ENCODE results near the gene MTHFD1L. TPM values are rescaled to one million over a fixed set of nuclear protein-coding genes. Genes with fewer than 3 reads are reported as not detected.

MTHFD1L gene
- total and polyA plus RNA-seq, 2 of the 8 experiments (the other 6 are each of a cell fraction or from before 2014, with no cell fraction given): 29.2 to 105 TPM

DNA sequence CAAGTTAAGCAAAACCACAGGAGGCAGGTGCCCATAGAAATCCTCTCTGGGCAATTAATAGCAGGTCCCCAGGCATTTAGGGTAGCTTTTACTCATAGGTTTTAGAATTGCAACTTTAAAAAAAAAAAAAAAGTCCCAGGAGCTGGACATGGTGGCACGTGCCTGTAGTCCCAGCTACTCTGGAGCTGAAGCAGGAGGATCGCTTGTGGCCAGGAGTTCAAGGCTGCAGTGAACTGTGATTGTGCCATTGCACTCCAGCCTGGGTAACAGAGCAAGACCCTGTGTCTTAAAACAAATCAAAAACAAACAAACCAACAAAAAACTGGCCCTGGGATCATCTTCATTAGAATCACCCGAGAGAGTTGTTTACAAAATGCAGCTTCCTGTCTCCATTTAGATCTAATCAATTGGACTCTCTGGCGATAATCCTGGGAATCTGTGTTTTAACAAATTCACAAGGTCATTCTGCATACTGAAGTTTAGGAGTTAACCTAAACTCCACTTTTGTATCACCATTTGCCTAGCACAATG, 242.5 kb downstream of the MTHFD1L start:
- no peaks in the 10 kb centered on the region for H3K27me3 ChIP-seq (replicated peaks in 1 of 4; ENCODE audit: control insufficient read depth in 3 of 4, extremely low read depth in 1 of 4, insufficient read depth in 3 of 4, low read length in 3 of 4)
- no peak overlapping the region for H2AFZ ChIP-seq (ENCODE audit: low read length)
- H3K9ac ChIP-seq (replicated peaks in 1 of 4; ENCODE audit: extremely low read depth in 1 of 4, low read depth in 3 of 4, low read length in 3 of 4): no peak overlapping the region
- H2BK15ac ChIP-seq (ENCODE audit: low read length): no peak overlapping the region
- no peaks in the 10 kb centered on the region; a peak in 1 of 8 replicates for H3K36me3 ChIP-seq (ENCODE audit: control insufficient read depth in 2 of 4, insufficient read depth in 4 of 4, low read length in 3 of 4)
- no peak overlapping the region for H4K8ac ChIP-seq (ENCODE audit: extremely low read depth, insufficient read depth, low read length)
- no peak overlapping the region for H4K5ac ChIP-seq (ENCODE audit: insufficient read length, low read depth, low read length)
- CTCF ChIA-PET (ENCODE audit: partially characterized antibody): interaction anchor here (0.6 to 3.6 kb wide), 2 partner anchors 217 to 249 kb away, joined by 4 to 12 read pairs; no protein-coding TSS in a partner anchor
- H3K4me3 ChIP-seq (ENCODE audit: extremely low read depth in 1 of 4, insufficient read depth in 2 of 4, low read depth in 3 of 4, low read length in 4 of 4): no peak overlapping the region
- H2BK12ac ChIP-seq (ENCODE audit: low read depth, low read length): no peak overlapping the region
- H3K18ac ChIP-seq (ENCODE audit: extremely low read depth, low read length): no peak overlapping the region; the same call in 1 of the 2 replicates
- no peak overlapping the region for H2BK20ac ChIP-seq (ENCODE audit: low read length)
- no peak overlapping the region for H4K91ac ChIP-seq (replicated peaks; ENCODE audit: insufficient read length, low read length)
- POLR2A ChIA-PET (ENCODE audit: partially characterized antibody): interaction anchor here (1.2 to 1.5 kb wide), 2 partner anchors 12 to 237 kb away, joined by 3 to 4 read pairs; no protein-coding TSS in a partner anchor
- H3K4me2 ChIP-seq (ENCODE audit: insufficient read depth in 1 of 2, low read depth in 2 of 2, low read length in 2 of 2): no peak overlapping the region
- H2BK5ac ChIP-seq (ENCODE audit: low read depth, low read length): no peak overlapping the region
- H3K79me1 ChIP-seq (ENCODE audit: low read depth, low read length): no peaks in the 10 kb centered on the region
- FAIRE-seq: no peak
- no peak overlapping the region for H3K23ac ChIP-seq (ENCODE audit: insufficient read length)
- no peak overlapping the region for H3K56ac ChIP-seq (replicated peaks; ENCODE audit: insufficient read length, low read depth, low read length)
- no peaks in the 10 kb centered on the region for H4K20me1 ChIP-seq (replicated peaks in 1 of 2; ENCODE audit: control insufficient read depth in 1 of 2, insufficient read depth in 2 of 2, low read length in 2 of 2)
- no peak overlapping the region for H3K14ac ChIP-seq (ENCODE audit: insufficient read length)
- no peak overlapping the region for H3K27ac ChIP-seq (ENCODE audit: low read depth, low read length)
- H3K4me1 ChIP-seq (replicated peaks in 1 of 4; ENCODE audit: control insufficient read depth in 3 of 4, insufficient read depth in 4 of 4, low read length in 3 of 4): no peaks in the 10 kb centered on the region
- DNase-seq (ENCODE audit: low read depth in 1 of 2, low spot score in 2 of 2): no peak
- H2AK5ac ChIP-seq (ENCODE audit: low read depth, low read length): no peak overlapping the region
- 89% methylated on average over 4 of the region's 4 CpGs; no CpG with 5 or more reads in 1 of the 2 experiments for WGBS, 2 experiments (ENCODE audit: extremely low coverage in 1 of 2, insufficient coverage in 1 of 2, insufficient read length in 1 of 2, insufficient replicate concordance in 2 of 2, low coverage in 1 of 2, low lambda C conversion rate in 2 of 2, missing lambda C conversion rate in 1 of 2)
- no peaks in the 10 kb centered on the region for H3K9me3 ChIP-seq (ENCODE audit: insufficient read depth in 2 of 2, low read depth in 1 of 2, low read length in 1 of 2)
- no peak overlapping the region for H3K4ac ChIP-seq (replicated peaks; ENCODE audit: insufficient read length, low read depth, low read length)
- no peaks in the 10 kb centered on the region for H3K79me2 ChIP-seq (ENCODE audit: control insufficient read depth in 1 of 2, insufficient read depth in 2 of 2, low read length in 2 of 2)
- H3K23me2 ChIP-seq (ENCODE audit: low read depth, low read length): no peaks in the 10 kb centered on the region
- H2BK120ac ChIP-seq (replicated peaks; ENCODE audit: low read depth, low read length): no peak overlapping the region
- TF ChIP-seq RBBP5 (IDR thresholded peaks at IDR 0.05; ENCODE audit: borderline replicate concordance, low read depth, low read length) (no peak), SIN3A (conservative IDR thresholded peaks at IDR 0.05 in 1 of 2, IDR thresholded peaks at IDR 0.05 in 1 of 2; ENCODE audit: low read depth in 1 of 2, low read length in 2 of 2) (no peak), GABPA (IDR thresholded peaks at IDR 0.05; ENCODE audit: borderline replicate concordance, insufficient read depth, low read length) (no peak), JUN (IDR thresholded peaks at IDR 0.05; ENCODE audit: low read depth, low read length) (no peak), FOSL1 (IDR thresholded peaks at IDR 0.05; ENCODE audit: insufficient read depth, low read depth, low read length) (no peak)
- TF ChIP-seq, protein P1, sequence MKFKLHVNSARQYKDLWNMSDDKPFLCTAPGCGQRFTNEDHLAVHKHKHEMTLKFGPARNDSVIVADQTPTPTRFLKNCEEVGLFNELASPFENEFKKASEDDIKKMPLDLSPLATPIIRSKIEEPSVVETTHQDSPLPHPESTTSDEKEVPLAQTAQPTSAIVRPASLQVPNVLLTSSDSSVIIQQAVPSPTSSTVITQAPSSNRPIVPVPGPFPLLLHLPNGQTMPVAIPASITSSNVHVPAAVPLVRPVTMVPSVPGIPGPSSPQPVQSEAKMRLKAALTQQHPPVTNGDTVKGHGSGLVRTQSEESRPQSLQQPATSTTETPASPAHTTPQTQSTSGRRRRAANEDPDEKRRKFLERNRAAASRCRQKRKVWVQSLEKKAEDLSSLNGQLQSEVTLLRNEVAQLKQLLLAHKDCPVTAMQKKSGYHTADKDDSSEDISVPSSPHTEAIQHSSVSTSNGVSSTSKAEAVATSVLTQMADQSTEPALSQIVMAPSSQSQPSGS (IDR thresholded peaks at IDR 0.05; ENCODE audit: low read length): no peak
- TF ChIP-seq, protein P2, sequence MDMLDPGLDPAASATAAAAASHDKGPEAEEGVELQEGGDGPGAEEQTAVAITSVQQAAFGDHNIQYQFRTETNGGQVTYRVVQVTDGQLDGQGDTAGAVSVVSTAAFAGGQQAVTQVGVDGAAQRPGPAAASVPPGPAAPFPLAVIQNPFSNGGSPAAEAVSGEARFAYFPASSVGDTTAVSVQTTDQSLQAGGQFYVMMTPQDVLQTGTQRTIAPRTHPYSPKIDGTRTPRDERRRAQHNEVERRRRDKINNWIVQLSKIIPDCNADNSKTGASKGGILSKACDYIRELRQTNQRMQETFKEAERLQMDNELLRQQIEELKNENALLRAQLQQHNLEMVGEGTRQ (IDR thresholded peaks at IDR 0.05; ENCODE audit: low read length): no peak
- TF ChIP-seq, protein P3, sequence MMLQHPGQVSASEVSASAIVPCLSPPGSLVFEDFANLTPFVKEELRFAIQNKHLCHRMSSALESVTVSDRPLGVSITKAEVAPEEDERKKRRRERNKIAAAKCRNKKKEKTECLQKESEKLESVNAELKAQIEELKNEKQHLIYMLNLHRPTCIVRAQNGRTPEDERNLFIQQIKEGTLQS (IDR thresholded peaks at IDR 0.05; ENCODE audit: insufficient read depth, low read depth, low read length): no peak

Data from H1 (cell line).